MM.1S (cell line): ENCODE results near the gene YAF2.

Experiments used
- DNase-seq: peaks from one replicate; pipeline ENCODE4 v3.0.0-alpha.2; 2015
- H2AFZ ChIP-seq: fragments of 300-600 bp; sonication (generic); 2 replicates; pipeline ENCODE4 v1.6.0; 2016; ENCODE audit warnings: antibody characterized with exemption, low read length
- H3F3A ChIP-seq: fragments of 300-600 bp; sonication (generic); 2 replicates; pipeline ENCODE4 v1.6.1; 2016; ENCODE audit warnings: mild to moderate bottlenecking, antibody characterized with exemption, low read length, moderate library complexity, mixed read lengths; ENCODE audit not compliant: insufficient read depth
- H3K27ac ChIP-seq: fragments of 300-600 bp; sonication (generic); 2 replicates; pipeline ENCODE4 v1.5.1; 2016; ENCODE audit warnings: mild to moderate bottlenecking, low read length
- H3K27me3 ChIP-seq: fragments of 300-600 bp; sonication (generic); replicated peaks from 2 replicates; pipeline ENCODE4 v1.6.0; 2016; ENCODE audit warnings: low read length; ENCODE audit not compliant: insufficient read depth
- H3K36me3 ChIP-seq: fragments of 300-600 bp; sonication (generic); replicated peaks from 2 replicates; pipeline ENCODE4 v1.6.1; 2016; ENCODE audit warnings: mild to moderate bottlenecking, low read length, mixed read lengths; ENCODE audit not compliant: insufficient read depth
- H3K4me1 ChIP-seq: fragments of 300-600 bp; sonication (generic); 2 replicates; pipeline ENCODE4 v1.6.1; 2016; ENCODE audit warnings: low read length, mixed read lengths
- H3K4me2 ChIP-seq: fragments of 300-600 bp; sonication (generic); 2 replicates; pipeline ENCODE4 v1.6.0; 2016; ENCODE audit warnings: low read depth, low read length
- H3K4me3 ChIP-seq: fragments of 300-600 bp; sonication (generic); 2 replicates; pipeline ENCODE4 v1.5.1; 2016; ENCODE audit warnings: low read length, mixed read lengths
- H3K79me2 ChIP-seq: fragments of 300-600 bp; sonication (generic); 2 replicates; pipeline ENCODE4 v1.6.1; 2016; ENCODE audit warnings: mixed run types, low read length, mixed read lengths
- H3K9ac ChIP-seq: fragments of 300-600 bp; sonication (generic); 2 replicates; pipeline ENCODE4 v1.6.1; 2016; ENCODE audit warnings: low read length, mixed read lengths
- H3K9me2 ChIP-seq: fragments of 300-600 bp; sonication (generic); replicated peaks from 2 replicates; pipeline ENCODE4 v1.6.1; 2016; ENCODE audit warnings: mild to moderate bottlenecking, low read length, mixed read lengths; ENCODE audit not compliant: insufficient read depth
- H3K9me3 ChIP-seq: fragments of 300-600 bp; sonication (generic); replicated peaks from 2 replicates; pipeline ENCODE4 v1.6.1; 2016; ENCODE audit warnings: mild to moderate bottlenecking, low read length, mixed read lengths; ENCODE audit not compliant: insufficient read depth
- H4K20me1 ChIP-seq: fragments of 300-600 bp; sonication (generic); 2 replicates; pipeline ENCODE4 v1.6.1; 2016; ENCODE audit warnings: mild to moderate bottlenecking, low read length, moderate library complexity, mixed read lengths; ENCODE audit not compliant: insufficient read depth
- CTCF ChIP-seq: fragments of 300-600 bp; sonication (generic); IDR thresholded peaks from 2 replicates; pipeline ENCODE4 v1.5.1; 2016; ENCODE audit warnings: antibody characterized with exemption, low read length, mixed read lengths
- EZH2 ChIP-seq: fragments of 300-600 bp; sonication (generic); optimal IDR thresholded peaks from 2 replicates; pipeline ENCODE3; 2017; ENCODE audit warnings: low read depth, mild to moderate bottlenecking, antibody characterized with exemption, low read length, mixed read lengths
- EZH2phosphoT487 ChIP-seq: fragments of 300-600 bp; sonication (generic); IDR thresholded peaks from 2 replicates; pipeline ENCODE4 v1.6.1; 2018; ENCODE audit warnings: antibody characterized with exemption, low read length

The YAF2 gene

GRCh38 chr12:42270596-42270995 is 32.5 kb upstream of the YAF2 start:
- Histone ChIP-seq H3K9me2 (no peaks in the 10 kb centered on the region), H3K27me3 (no peaks in the 10 kb centered on the region), H3K36me3 (no peaks in the 10 kb centered on the region), H2AFZ (no peak overlapping the region), H3K9me3 (no peaks in the 10 kb centered on the region), H3K27ac (no peak overlapping the region), H3K4me2 (no peak overlapping the region), H4K20me1 (no peaks in the 10 kb centered on the region), H3K4me3 (no peak overlapping the region), H3K4me1 (no peaks in the 10 kb centered on the region), H3K79me2 (no peaks in the 10 kb centered on the region), H3F3A (no peaks in the 10 kb centered on the region), H3K9ac (no peak overlapping the region)
- no peak for TF ChIP-seq EZH2phosphoT487
- no peak for TF ChIP-seq EZH2
- TF ChIP-seq CTCF: no peak
- no peak for DNase-seq

- Histone ChIP-seq H3K4me2 (no peak overlapping the region), H3K36me3 (no peaks in the 10 kb centered on the region), H3K9me3 (no peaks in the 10 kb centered on the region), H3K27me3 (no peaks in the 10 kb centered on the region), H3K27ac (no peak overlapping the region), H2AFZ (no peak overlapping the region), H4K20me1 (no peaks in the 10 kb centered on the region), H3K4me3 (no peak overlapping the region), H3K4me1 (no peaks in the 10 kb centered on the region), H3K9me2 (no peaks in the 10 kb centered on the region), H3K79me2 (no peaks in the 10 kb centered on the region), H3K9ac (no peak overlapping the region), H3F3A (no peaks in the 10 kb centered on the region)
- DNase-seq: no peak
- TF ChIP-seq EZH2 (no peak), EZH2phosphoT487 (no peak), CTCF (no peak)
Observed at GRCh38 chr12:42267413-42268190, 29.6 kb upstream of the YAF2 start.

- Histone ChIP-seq H2AFZ (no peak overlapping the region), H3K9me2 (no peaks in the 10 kb centered on the region), H3K4me3 (no peak overlapping the region), H3K79me2 (no peaks in the 10 kb centered on the region), H3F3A (no peaks in the 10 kb centered on the region), H3K4me2 (no peak overlapping the region), H3K9ac (no peak overlapping the region), H3K36me3 (no peaks in the 10 kb centered on the region), H3K4me1 (no peaks in the 10 kb centered on the region), H3K27me3 (no peaks in the 10 kb centered on the region), H3K27ac (no peak overlapping the region), H3K9me3 (no peaks in the 10 kb centered on the region), H4K20me1 (no peaks in the 10 kb centered on the region)
- TF ChIP-seq EZH2phosphoT487 (no peak), CTCF (no peak), EZH2 (no peak)
- no peak for DNase-seq
Observed at GRCh38 chr12:42266579-42267230, 28.7 kb upstream of the YAF2 start.
